Epithelial cell of proximal tubule (primary cell): ENCODE measurements around the gene MINDY4. TPM values are rescaled to one million over a fixed set of nuclear protein-coding genes. Genes with fewer than 3 reads are reported as not detected.

Source experiments
- DNase-seq: peaks from one replicate; pipeline ENCODE4 v3.0.0-alpha.2; 2011; ENCODE audit warnings: low read depth
- H3K4me3 ChIP-seq: 2 replicates; pipeline ENCODE4 v1.5.1; 2011; ENCODE audit warnings: low read depth, mild to moderate bottlenecking, low read length
- total RNA-seq: library from RNA; depleted of rRNA; stranded (reverse); fragments of >200 nt; gene quantifications from 2 replicates; pipeline ENCODE4 v1.2.3, GENCODE V29; 2015
- TF ChIP-seq, protein P1 (sequence below): conservative IDR thresholded peaks from 2 replicates; pipeline ENCODE4 v1.5.1; 2012; ENCODE audit warnings: low read depth, mild to moderate bottlenecking, low read length

MINDY4 gene
- total RNA-seq, 1 donor from 2014 or later: 5.2 TPM

DNA sequence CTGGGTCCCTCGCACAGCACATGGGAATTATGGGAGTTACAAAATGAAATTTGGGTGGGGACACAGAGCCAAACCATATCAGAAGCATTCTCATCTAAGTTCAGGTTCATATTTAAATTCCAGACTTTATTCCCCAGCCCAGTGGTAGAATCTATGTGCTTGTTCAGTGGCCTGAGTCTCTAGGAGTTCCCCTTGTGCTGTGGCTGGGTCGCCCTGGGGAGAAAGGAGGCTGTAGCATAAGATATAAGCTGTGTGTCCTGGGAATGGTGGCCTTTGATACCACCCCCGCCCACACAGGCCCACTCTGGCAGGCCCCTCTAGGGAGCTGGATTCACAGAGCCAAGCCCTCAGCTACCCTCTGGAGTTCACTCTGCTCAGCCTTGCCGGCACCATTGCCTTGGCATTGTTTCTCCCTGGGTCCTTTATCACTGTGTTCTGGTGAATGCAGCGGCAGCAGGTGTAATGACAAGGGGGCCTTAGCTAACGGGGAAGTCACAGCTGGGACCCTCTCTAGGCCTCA, 64.2 kb downstream of the MINDY4 start:
- no peak for DNase-seq
- TF ChIP-seq, protein P1, sequence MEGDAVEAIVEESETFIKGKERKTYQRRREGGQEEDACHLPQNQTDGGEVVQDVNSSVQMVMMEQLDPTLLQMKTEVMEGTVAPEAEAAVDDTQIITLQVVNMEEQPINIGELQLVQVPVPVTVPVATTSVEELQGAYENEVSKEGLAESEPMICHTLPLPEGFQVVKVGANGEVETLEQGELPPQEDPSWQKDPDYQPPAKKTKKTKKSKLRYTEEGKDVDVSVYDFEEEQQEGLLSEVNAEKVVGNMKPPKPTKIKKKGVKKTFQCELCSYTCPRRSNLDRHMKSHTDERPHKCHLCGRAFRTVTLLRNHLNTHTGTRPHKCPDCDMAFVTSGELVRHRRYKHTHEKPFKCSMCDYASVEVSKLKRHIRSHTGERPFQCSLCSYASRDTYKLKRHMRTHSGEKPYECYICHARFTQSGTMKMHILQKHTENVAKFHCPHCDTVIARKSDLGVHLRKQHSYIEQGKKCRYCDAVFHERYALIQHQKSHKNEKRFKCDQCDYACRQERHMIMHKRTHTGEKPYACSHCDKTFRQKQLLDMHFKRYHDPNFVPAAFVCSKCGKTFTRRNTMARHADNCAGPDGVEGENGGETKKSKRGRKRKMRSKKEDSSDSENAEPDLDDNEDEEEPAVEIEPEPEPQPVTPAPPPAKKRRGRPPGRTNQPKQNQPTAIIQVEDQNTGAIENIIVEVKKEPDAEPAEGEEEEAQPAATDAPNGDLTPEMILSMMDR: no peak
- H3K4me3 ChIP-seq: no peak overlapping the region

DNA sequence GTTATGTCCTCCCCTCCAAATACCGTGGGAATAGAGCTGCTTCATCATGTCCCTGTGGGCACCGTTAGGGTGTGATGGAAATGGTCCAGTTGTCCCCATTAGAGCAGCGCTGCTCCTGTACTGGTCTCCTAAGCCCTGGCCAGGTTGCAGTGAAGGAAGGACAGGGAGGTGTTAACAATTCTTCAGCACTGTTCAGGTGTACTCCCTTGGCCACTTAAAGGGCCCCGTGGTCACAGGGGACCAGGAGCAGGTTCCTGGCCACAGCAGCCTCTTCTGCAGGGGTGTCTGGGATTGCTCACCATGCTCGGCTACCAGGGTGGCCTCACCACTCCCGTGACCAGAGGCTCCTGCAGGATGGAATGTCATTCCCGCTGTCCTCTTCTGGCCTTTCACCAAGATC, 65.8 kb downstream of the MINDY4 start:
- H3K4me3 ChIP-seq: no peak overlapping the region
- DNase-seq: no peak
- TF ChIP-seq, protein P1: no peak

DNA sequence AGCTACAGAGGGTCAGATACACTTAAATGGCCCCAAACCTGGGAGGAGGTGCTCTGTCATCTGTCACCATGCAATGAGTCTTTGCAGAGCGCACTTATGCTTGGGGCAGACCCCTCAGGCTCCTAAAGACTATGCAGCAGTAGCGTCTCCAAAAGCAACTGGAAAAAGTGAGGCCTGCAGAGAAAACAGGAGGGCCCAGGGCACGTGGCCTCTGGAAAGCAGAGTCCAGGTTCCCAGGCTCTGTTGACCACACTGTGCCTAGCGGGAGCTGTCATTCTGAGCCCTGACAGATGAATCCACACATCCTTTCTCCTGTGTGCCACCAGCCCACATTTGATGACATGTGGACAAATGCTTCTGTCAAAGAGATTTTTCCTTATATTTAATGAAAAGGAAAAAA, 66.4 kb downstream of the MINDY4 start:
- no peak overlapping the region for H3K4me3 ChIP-seq
- no peak for DNase-seq
- TF ChIP-seq, protein P1: no peak

DNA sequence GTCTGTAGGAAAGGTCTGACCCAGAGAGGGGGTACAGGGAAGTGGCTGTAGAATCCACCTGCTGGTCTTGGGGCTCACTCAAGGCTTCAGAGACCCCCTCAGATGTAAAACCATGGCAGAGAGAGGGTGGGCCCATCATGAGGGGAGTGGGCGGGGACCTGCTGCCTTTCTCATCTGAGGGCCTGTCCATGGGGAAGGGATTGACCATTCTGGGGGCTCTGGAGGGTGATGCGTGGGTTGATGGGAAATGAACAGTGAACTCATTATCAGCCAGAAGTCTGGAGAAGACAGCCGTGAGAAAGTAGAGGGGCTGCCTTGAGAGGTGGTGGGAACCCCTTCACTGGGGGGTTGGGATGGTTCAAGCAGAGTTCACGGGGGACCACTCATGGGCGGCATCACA, 66.8 kb downstream of the MINDY4 start:
- no peak for DNase-seq
- H3K4me3 ChIP-seq: no peak overlapping the region
- TF ChIP-seq, protein P1: no peak

DNA sequence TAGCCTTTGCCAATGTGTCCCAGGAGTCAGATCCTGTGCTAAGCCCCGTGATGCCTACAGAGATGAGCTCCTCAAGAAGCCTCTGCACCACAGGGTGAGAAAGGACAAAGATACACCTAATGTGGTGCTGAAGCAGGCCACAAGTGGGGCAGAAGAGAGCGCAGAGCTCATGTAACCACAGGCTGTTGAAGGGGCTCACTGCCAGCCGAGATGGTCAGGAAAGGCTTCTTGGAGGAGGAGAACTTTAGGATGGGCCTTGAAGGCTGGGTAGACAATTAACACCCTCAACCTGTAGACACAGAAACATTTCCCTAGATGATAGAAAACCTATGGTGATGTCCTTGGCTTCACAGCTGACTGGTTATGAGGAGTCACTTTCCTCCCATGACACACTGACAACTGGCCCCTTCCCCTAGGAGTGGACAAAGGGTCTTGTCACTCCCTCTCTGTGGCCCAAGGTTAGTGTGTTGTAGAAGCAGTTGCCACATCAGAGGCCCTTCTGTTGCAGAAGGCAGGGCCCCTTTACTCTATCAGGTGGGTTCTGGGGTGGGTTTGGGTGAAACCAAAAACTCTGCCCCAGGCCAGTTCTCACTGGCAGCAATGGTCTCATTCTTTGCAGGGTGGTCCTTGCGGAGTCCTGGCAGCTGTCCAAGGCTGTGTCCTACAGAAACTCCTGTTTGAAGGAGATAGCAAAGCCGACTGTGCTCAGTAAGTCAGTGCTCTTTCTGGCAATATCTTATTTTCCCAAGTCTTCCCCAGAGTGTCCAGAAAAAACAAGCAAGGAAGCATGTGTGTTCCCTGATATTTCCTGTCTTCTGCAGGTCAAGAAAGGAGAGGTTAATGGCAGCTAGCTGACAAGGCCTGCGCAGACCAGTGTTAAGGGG, 69.2 kb downstream of the MINDY4 start:
- DNase-seq: no peak
- TF ChIP-seq, protein P1: no peak
- H3K4me3 ChIP-seq: no peak overlapping the region

DNA sequence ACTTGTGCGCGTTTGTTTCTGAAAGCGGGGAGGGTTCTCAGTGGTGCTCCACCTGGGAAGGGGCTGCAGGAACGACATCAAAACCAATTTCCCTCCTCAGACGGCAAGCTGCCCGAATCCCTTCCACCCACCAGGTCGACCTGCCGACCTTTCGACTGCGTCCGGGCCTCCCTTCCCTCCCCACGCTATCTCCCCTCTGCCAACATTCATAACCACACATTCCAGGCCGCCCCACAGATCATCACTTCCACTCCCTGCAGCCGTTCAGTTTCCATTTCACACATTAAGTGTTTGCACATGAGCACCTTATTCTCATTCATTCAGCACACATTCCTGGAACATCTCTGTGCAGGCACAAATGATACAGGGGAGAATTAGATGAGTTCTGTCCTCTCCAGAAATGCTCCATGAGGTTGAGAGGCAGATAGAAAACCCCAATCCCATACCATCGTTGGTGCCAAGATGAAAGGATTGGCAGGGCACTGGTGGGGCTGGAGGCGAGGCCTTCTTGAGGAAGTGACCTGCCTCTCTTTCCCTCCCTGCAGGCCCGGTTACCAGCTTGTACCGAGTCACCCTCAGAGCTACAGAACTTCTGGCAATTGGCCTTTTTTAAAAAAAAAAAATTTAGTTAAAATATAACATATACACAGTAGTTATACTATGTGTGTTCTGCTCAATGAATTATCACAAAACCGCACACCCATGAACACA, 70.0 kb downstream of the MINDY4 start:
- TF ChIP-seq, protein P1: no peak
- no peak overlapping the region for H3K4me3 ChIP-seq
- DNase-seq: no peak
